NCI-H1930 (cell line): ENCODE data around the gene ZNF524.

Source experiments
- DNase-seq, 2 experiments: peaks; one replicate each; lab custom pipeline; 2025; lab: John Stamatoyannopoulos, UW

The ZNF524 gene

DNA sequence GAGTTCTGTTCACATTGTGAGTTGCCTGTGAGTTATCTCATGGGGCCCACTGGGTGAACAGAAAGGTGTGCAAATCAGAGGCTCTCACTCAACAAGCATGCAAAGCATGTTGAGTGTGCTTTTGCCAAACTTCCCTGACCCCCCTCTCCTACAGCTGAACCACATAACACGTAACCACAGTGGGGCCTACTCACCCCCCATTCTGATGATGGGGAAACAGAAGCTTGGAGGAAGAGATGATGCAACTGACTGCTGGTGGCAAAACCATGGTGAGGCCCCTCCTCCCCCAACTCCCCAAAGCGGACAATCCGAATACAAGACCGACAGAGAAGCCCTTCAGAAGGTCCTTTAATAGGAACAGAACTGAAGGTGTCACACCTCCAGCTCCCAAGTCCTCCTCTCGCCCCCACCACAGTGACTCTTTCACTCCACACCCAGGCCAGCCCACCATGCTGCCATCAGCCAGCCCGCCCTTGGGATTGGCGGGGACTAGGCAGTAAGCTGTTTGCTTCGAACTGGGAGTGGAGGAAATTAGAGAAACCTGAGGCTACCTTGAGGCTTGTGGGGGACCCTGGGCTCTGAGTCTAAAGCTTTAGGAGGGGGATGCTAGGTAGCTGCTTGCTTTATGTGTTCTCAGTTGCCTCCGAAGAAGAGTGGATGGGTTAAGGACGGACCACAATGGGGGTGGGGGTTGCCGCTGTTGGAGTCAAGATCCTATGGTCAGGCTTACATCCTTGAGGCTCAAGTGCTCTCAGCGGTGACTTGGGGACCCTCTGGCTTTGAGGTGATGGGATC lies 20.5 kb downstream of the ZNF524 start:
- no peak for DNase-seq

DNA sequence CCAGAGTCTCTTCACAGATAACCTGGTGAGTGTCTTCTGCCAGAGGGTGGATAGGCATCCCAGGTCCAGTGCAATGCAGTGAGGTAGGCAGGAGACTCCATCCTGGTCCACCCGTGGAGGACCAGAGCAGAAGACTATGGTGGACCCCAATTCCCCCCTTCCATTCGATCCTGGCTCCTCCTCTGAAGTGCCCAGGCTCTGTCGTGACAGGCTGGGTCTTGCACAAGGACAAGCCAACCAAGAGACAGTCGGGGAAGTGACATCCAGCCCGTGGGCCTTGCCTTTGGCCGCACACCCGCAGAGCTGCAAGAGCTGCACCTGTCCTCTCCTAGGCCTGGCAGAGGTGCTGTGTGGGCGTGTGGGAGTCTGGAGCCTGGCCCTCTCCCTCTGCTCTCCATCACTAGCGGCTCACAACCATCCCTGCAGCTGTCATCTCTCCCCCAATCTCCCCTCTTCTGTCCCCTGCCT lies 21.2 kb downstream of the ZNF524 start:
- no peak for DNase-seq

DNA sequence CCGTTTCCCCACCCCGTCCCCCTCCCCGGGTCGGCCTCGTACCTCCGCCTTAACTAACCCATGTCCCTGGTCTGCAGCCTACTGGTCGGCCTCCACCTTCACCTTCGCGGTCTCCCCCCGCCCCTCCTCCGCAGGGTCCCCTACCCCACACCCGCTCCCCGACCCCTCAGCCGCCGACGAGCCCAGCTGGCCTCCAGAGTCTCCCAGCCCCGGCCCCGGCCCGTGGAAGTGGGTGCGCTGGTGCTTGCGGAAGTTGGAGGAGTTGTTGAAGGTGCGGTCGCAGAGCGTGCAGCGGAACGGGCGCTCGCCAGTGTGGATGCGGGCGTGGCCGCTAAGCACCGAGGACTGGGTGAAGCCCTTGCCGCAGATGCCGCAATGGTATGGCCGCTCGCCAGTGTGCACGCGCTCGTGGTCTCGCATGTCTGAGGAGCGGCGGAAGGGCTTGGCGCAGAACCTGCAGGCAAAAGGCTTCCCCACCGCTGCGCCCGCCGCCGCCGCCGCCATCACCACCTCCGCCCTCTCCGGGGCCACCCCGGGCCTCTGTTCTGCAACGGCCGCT lies 21.7 kb downstream of the ZNF524 start:
- DNase-seq: no peak

- no peak for DNase-seq
Observed at GRCh38 chr19:55622242-55622969, 22.3 kb downstream of the ZNF524 start.

- no peak for DNase-seq
Observed at GRCh38 chr19:55623130-55623529, 23.0 kb downstream of the ZNF524 start.

DNA sequence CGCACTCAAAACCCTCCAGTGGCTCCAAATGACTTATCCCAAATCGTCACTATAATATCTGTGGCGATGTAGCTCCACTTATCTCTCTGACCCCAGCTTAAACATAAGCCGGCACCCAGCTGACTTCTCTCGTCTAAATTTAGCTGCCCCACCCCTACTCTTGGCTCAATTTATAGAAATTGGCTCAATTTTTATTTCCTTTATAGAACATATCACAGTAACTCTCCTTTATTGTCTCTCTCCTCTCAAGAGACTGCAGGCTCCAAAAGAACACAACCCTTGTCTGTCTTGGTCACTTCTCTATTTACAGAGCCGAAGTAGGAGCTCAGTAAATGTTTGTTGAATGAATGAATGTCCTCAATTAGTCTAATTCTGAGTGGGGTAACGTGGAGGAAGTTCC lies 23.5 kb downstream of the ZNF524 start:
- DNase-seq: no peak

- peak; percentile 94 to 95 for DNase-seq
Observed at GRCh38 chr19:55624109-55625003, 24.3 kb downstream of the ZNF524 start, which contains the start of gene ZNF784. TSS of gene ZNF784 (minus strand) at chr19:55624566. CDS start at chr19:55624561, 5 bp downstream.

GRCh38 chr19:55625004-55625326 lies 24.9 kb downstream of the ZNF524 start:
- no peak for DNase-seq

- DNase-seq: no peak
Observed at GRCh38 chr19:55626350-55626749, 26.3 kb downstream of the ZNF524 start.

DNA sequence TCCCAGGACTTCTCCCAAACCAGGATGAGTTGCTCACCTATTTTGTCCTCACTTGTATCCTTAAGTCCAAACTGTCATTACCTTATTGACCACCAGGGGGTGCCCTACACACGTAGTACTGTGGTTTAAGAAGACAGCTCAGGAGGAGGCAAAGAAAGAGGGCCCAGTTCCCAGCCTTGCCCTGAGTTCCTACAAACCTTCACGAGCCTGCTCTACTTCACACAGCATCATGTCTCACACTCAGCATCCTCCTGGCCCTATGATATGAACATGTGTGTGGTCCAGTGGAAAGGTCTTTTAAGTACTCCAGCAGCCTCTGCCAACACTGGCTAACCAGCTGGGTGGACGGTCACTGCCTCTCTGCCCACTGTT lies 32.4 kb downstream of the ZNF524 start:
- peak; percentile 82 to 93 for DNase-seq

- no peak for DNase-seq
Observed at GRCh38 chr19:55633861-55634260, 33.8 kb downstream of the ZNF524 start.

DNA sequence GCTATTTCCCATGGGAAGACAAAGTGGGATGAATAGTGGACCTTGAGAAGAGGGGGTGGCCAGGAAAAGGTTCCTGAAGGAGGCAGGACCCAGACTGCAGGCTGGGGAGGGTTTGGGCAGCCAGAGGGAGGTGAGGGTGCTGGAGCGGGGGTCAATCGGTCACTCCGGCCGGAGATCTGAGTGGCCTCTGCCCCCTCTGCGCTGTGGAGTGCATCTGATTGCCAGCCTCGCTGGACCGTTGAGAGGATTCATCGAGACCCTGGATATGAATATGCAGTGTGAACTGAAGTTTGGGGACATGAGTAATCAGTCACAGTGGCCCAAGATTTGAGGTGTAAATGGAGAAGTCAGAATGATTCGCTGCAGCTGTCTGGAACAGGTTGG lies 35.2 kb downstream of the ZNF524 start:
- no peak for DNase-seq

DNA sequence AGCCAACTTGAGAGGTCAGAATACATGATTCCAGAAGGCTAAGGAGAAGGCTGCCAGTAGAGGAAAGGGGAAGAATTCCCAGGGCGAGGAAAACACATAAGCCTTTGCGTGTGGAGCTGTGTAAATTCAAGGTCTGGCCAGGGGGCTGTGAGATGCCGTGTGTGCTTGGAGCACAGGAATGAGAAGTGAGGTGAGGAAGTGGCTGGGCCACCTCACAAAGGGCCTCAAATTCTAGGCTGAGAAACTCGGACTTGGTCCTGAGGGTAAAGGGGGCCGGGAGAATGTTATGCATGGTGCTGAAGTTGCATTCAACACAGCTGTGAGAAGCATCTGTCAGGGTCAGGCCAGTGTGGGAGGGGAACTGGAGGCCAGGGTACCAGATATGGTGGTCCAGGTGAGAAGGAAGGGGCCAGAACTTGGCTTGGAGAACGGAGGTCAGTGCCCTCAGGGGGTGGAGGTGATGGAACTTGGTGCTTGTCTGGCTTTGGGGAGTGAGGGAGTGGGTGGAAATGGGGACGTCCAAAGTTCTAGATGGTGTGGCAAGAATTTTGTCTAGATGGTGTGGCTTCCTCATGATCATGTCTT lies 35.9 kb downstream of the ZNF524 start:
- DNase-seq: no peak

- no peak for DNase-seq
Observed at GRCh38 chr19:55636723-55637122, 36.6 kb downstream of the ZNF524 start.

GRCh38 chr19:55637534-55637933 lies 37.4 kb downstream of the ZNF524 start:
- no peak for DNase-seq

GRCh38 chr19:55638864-55639359 lies 38.8 kb downstream of the ZNF524 start:
- peak; percentile 33 to 38 for DNase-seq

GRCh38 chr19:55640043-55640576 lies 40.0 kb downstream of the ZNF524 start:
- peak; percentile 82 to 86 for DNase-seq

GRCh38 chr19:55640577-55641425 lies 40.7 kb downstream of the ZNF524 start, which contains the start of gene ZNF580:
TSS of gene ZNF580 (plus strand) at chr19:55641002. CDS start at chr19:55642509, 1,507 bp downstream.
- peak; percentile 61 to 78 for DNase-seq

DNA sequence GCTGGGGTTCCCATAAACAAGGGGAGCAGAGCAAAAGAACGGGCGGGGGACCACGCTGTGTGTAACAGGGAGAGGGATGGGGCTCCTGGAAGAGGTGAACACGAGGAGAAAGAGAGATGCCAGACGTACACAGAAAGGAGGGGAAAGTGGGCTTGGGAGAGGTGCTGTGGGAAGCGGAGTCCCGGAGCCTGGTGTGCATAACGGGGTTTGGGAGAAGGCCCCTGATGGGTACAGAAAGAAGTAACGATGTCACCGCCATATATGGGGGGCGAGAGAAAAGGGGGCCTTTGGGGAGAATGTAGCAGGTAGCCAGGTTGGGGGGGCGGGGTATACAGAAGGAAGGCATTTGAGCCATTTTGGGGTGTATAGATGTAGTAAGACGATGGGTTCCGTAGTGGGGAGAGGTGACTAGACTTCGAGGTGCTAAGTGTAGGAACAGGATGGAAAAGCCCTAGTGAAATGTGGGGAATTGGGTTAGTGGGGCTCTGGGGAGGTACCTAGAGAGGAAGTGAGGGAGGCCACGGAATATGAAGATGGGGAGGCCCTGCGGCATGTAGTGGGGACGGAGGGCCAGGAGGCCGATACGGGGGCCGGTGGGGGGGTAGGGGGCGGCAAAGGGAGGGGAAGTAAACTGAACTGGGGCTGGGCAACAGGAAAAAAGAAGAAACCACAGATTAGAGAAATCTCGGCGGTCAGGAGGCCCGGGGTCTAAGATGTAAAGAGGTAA lies 41.5 kb downstream of the ZNF524 start:
- DNase-seq: no peak
